ENCODE results near the gene SLIT3.

GRCh38 chr5:169295306-169295705, 5.6 kb downstream of the SLIT3 start:
- TF ChIP-seq POLR2AphosphoS5 (IDR thresholded peaks at IDR 0.05; ENCODE audit: insufficient read depth, low read depth, low read length): no peak
- TF ChIP-seq GATA2 (IDR thresholded peaks at IDR 0.05; ENCODE audit: insufficient read depth, insufficient read length, low read depth, low read length): no peak
- no peak for TF ChIP-seq CTCF (IDR thresholded peaks at IDR 0.05; ENCODE audit: extremely low read depth in 1 of 2, insufficient read depth in 1 of 2, low read depth in 1 of 2, low read length in 2 of 2)
